ENCODE data around the gene CXCR2.
"Not testable (repeated sequence)": the region's sequence is repeated elsewhere in the genome, so short reads cannot be mapped to it uniquely, and the experiment has no call there.

DNA sequence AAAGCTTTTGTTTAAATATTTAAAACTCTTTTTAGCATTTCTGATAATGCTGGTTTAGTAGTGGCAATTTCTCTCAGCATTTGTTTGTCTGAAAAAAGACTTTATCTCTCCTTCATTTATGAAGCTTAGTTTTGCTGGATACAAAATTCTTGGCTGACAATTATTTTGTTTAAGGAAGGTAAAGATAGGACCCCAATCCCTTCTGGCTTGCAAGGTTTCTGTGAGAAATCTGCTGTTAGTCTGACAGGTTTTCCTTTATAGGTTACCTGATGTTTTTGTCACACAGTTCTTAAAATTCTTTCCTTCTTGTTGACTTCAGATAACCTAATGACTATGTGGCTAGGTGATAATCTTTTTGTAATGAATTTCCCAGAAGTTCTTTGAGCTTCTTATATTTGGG, 3.5 kb upstream of the CXCR2 start:
- not testable (repeated sequence) for TF ChIP-seq POLR2A (IDR thresholded peaks at IDR 0.05)
- TF ChIP-seq, protein P1, sequence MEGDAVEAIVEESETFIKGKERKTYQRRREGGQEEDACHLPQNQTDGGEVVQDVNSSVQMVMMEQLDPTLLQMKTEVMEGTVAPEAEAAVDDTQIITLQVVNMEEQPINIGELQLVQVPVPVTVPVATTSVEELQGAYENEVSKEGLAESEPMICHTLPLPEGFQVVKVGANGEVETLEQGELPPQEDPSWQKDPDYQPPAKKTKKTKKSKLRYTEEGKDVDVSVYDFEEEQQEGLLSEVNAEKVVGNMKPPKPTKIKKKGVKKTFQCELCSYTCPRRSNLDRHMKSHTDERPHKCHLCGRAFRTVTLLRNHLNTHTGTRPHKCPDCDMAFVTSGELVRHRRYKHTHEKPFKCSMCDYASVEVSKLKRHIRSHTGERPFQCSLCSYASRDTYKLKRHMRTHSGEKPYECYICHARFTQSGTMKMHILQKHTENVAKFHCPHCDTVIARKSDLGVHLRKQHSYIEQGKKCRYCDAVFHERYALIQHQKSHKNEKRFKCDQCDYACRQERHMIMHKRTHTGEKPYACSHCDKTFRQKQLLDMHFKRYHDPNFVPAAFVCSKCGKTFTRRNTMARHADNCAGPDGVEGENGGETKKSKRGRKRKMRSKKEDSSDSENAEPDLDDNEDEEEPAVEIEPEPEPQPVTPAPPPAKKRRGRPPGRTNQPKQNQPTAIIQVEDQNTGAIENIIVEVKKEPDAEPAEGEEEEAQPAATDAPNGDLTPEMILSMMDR (IDR thresholded peaks at IDR 0.05), result not testable (repeated sequence)
